ENCODE results near the gene SRMS.

- TF ChIP-seq CTCF (optimal IDR thresholded peaks at IDR 0.05 in 1 of 3, IDR thresholded peaks at IDR 0.05 in 1 of 3, conservative IDR thresholded peaks at IDR 0.05 in 1 of 3; ENCODE audit: extremely low read depth in 1 of 3, insufficient read depth in 2 of 3, low read length in 3 of 3) = no peak
- no peak for TF ChIP-seq EZH2 (IDR thresholded peaks at IDR 0.05; ENCODE audit: low read length)
Observed at GRCh38 chr20:63529861-63530787, 17.4 kb downstream of the SRMS start.
